HG03103 (cell line): ENCODE data around the gene EPG5.
A peak's percentile ranks its signal among the peaks of the same experiment; 100 is the strongest.

Source experiments
- ATAC-seq: cut with Tn5 transposase; IDR thresholded peaks from one replicate; pipeline ENCODE4 v1.9.1; 2021; ENCODE audit warnings: low read depth; ENCODE audit not compliant: unreplicated experiment

EPG5 gene

DNA sequence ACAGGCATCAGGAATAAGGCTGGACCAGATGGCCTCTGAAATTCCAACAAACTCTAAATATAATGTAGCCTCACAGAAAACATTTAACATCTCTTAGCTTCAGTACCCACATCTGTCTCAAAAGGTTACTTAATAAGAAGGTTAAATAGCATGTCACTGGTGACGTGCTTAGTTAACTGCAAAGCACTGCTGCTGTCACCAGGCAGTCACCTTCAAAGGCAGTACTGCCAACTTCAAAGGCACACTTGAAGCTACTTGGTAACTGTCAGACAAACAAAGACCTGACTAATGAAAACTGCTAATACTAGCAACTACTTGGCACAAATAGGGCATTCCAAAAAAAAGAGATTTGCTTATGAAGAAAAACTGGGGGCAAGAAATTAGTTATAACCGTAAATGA, 36.2 kb downstream of the EPG5 start:
- ATAC-seq, result no peak

DNA sequence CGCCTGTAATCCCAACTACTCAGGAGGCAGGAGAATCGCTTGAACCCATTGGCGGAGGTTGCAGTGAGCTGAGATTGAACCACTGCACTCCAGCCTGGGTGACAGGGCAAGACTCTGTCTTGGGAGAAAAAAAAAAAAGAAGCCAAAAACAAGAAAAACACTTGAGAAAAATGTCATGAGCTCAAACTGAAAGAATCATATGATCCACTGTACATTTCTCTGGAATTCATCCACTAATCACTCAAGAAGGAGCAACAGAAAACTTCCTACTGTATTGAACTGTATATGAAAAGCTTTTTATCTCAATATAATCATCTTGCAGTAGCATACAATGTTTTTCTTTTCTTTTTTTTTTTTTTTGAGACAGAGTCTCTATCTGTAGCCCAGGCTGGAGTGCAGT, 40.4 kb downstream of the EPG5 start:
- no peak for ATAC-seq

DNA sequence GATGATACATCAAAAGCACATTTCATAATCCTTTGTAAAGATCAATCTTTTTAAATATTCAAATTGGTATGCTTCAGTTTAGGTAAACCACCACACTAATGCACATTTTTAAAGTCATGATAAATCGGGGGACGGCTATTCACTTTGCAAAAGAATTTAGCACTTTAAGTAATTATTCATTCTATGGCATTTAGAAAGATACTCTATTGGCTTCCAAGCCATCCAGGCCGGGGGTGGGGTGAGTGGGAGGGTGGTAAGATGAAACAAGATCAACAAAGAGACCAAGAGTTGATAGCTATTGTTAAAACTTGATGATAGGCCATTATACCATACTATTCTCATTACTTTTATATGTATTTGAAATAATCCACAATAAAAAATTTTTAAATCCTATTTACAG, 41.0 kb downstream of the EPG5 start:
- ATAC-seq, result no peak

DNA sequence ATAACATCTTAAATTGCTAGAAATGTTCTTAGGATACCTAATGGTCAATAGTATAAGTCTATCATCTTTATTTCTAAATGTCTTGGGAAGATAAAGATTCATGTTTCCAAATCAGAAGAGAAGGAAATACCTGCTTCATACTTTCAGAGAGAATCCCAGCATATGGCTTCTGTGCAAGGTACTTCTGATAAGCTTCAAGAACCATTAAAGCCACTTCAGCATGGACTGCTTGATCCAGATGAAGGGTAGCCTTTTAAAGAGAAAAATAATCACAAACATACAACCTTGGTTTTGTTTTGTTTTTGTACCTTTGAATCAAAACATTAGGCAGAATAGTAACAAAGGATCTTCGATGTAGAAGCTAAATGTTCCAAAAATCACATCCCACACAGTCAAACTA, 44.0 kb downstream of the EPG5 start:
- no peak for ATAC-seq

DNA sequence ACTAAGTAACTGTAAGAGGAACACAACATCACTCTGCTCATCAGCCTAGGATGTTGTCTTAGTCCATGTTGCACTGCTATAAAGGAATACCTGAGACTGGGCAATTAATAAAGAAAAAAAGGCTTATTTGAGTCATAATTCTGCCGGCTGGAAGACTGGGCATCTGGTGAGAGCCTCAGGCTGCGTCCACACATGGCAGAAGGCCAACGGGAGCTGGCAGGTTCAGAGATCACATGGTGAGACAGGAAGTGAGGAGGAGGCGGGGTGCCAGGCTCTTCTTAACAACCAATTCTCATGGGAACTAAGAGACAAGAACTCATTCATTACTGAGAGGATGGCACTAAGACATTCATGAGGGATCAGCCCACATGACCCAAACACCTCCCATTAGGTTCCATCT, 46.8 kb downstream of the EPG5 start:
- no peak for ATAC-seq

DNA sequence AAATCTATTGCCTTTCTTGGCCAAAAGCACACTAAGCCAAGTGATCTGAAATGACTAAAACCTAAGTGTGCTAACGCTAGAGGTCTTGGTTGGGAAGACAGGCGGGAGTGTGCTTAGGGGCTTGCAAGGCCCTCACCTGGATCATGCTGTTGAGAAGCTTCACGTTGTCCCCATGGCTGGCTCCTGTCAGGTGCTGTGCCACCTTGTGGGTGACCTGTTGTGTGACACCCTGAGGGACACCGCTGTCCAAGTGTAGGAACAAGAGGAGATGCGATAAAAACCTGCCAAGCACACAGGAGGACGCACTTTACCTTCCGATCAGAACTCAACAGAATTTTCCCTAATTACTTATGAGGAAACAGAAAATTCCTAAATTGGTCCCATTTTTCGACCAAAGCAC, 50.8 kb downstream of the EPG5 start:
- no peak for ATAC-seq

DNA sequence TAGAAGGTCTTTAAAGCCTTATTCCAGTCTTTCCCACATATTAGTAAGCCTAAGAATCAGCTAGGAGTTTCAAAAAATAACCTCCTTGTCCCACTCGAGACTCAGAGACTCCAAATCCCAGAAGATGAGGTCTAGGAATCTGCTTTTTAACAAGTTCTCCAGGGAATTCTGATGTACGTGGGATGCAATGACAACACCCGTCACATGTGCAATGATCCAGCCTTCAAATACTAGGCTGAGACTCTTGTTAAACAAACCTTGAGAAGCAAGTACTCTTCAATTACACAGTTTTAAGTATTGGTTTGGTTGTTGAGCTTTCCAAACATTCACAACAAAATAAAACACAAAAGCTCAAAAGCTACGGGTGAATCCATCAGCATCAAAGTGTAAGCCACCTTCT, 53.9 kb downstream of the EPG5 start:
- ATAC-seq, result no peak

DNA sequence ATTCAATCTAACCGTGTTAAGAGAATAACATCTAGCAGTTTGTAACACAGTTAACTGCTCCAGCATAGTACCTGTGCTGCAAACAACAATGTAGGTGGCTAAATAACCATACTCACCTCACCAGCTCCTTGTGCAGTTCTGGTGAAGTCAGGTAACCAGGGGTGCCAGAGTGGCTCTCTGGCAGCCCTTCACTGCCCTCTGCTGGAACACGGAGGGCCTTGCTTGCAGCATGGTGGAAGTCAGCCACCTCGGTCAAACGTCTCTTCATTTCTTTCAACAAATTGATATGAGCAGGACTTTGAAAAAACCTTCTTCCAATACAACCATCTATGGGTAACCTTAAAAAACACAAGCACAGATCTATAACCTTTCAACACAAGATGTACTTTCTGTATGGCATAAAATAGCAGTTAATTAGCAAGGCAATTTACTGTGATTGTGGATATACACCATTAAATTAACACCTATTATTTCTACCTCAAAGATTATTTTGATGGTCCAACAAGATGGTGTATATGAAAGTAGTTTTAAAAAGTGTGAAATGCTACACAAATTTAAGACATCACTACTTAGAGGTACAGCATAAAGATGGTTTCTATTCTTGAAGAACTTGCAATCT, 56.6 kb downstream of the EPG5 start:
- no peak for ATAC-seq

DNA sequence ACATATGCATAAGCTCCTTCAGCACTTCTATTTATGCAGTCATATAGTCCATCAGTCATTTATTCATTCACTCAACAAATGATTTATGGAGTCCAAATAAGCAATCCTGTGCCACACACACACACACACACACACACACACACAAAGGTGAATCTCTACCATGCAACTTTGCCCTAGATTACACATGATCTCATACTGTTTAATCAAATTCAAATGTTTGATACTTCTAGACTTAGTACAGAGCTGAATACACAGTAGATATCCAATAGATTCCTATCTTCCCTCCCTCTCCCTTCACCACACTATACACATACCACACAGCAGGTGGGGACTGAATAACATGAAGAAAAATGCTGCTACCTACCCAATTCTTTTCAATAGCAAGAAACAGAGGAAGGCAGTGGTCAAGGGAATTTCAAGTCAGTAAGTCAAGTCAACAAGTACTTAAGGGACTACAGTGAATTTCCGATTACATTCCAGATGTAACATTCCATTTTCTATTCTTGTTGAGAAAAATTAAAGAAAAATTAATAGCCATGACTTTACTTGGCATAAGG, 65.4 kb downstream of the EPG5 start:
- ATAC-seq, result no peak

DNA sequence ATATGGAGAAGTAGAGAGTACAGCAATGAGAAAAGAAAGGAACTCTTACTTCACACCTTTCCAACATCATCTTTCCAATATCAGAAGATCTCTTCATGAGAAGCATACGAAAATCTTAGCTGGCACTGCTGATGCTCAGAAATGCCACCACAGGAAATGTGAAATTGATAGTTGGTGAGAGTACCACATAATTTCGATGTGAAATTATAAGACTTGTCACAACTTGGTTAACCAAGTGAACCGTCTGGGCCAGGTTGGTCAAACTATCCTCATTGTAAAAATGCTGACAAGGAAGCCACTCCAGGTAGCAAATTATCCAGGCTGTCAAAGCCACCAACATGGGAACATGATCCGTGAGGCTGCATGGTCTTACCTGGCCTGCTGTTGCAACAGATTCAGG, 66.5 kb downstream of the EPG5 start:
- ATAC-seq, result no peak

DNA sequence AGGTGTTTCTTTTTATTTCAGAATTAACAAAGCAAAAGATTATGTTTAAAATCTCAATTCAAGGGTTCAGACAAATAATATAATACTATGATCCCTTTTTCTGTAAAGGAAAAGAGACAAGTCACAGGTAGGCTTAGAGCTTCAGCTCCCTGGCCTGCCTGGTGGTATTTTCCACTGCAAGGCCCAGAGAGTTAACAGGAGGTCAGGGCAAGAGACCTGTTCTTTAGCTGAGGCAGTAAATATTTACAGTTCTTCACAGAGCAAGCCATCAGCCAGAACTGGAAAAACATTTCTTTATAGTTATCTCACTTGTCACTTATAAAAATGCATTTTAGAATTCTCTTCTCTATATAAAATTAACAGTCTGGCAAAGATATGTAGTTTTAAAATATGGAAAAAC, 70.1 kb downstream of the EPG5 start:
- no peak for ATAC-seq

DNA sequence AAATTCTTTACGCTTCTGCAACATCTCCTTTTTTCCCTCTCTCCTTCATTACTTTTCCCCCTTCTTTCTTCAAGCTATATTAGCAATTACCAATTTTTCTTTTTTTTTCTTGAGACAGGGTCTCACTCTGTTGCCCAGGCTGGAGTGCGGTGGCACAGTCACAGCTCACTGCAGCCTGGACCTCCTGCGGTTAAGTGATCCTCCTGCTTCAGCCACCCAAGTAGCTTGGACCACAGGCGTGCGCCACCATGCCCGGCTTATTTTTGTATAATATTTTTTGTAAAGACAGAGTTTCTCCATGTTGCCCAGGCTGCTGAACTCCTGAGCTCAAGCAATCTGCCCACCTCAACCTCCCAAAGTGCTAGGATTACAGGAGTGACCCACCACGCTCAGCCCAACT, 70.7 kb downstream of the EPG5 start:
- no peak for ATAC-seq

DNA sequence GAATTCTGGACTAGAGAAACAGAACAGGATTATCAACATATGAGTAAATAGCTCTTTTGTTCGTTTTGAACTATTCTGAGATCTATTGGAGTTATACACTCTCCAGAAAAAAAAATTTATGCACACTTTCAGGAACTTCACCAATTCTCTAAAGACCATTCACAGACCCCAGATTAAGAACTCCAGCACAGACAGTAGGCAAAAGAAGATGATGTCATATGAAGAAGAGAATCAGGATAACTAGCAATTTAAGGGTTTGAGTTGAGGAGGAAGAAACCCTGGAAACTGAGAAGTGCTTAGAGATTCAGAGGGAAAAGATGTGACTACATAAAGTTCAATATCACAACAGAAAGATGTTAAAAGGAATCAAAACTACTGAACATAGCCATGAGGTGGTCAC, 71.8 kb downstream of the EPG5 start:
- no peak for ATAC-seq

DNA sequence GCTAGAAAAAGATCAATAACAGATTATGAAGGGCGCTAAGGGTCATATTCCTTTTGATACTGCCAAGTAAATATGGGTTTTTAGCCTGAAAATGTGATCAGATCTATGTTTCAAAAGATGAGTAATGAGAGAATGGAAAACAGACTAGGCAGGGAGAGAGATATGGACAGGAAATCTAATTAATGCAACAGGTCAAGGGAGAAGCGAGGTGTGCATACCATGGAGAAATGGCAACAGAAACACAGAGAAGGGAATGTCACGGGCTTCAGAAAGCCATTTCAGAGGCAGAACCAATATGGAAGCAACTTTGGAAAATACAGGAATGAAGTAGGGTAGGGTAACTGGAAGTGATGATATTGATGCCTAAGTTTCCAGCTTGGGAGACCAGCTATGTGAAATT, 72.3 kb downstream of the EPG5 start:
- ATAC-seq, result no peak

DNA sequence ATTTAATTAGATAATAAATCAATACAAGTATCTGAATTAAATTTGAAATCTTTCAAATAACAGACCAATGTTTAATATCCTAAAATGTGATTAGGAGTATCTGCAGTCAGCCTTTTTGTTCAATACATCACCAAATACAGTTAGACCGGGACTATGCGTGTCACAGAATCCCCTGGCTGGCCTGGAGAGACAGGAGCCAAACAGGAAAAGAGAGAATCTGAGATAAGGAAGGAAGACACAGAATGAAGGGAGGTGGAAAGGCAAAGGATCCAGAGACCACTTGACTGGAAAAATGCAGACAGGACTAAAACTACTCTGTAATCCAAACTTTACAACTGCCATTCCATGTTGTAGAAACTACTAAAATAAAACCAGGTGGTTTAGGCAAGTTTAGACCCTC, 75.3 kb downstream of the EPG5 start:
- ATAC-seq, result no peak

DNA sequence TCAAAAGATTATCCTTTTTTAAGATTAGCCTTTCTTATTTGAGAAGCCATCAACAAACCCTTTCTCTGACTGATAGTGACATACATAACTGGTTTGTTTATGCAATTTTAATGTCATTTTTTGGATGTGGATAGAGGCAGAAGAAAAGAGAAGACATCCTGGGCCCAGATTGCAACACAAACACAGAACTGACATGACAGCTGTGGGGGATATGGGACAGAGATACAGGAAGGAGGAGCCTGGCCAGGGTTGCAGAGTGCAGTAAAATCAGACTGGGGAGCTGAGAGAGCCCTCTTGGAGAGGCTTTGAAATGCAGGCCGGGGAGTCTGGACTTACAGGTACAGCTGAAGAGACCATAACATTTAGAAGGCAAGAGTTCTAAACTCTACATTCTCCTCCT, 76.5 kb downstream of the EPG5 start:
- ATAC-seq, result no peak

DNA sequence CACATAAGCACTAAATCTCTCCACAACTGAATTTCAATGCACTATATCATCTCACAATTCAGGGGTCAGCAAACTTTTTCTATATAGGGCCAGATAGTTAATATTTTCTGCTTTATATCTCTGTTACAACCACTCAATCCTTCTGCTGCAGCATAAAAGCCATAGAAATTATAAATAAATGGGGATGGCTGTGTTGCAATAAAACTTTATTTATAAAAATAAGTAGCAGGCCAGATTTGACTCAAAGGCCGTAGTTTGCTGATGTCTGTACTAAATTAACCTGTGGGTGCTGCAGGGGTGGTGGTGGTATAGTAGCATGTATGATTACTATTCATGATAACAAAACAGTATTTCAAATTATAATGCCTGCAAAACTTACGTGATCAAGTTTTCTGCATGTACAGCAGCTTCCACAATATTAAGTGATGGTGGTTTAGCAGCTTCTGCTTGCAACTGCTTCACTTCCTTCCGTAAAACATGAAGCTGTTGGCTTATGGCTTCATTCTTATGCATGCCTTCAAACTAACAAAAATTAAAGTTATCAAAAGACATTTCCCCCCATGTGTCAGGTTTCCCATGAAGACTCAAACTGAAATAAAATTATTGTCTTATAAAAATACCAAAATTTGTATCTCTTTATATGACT, 77.6 kb downstream of the EPG5 start:
- no peak for ATAC-seq

DNA sequence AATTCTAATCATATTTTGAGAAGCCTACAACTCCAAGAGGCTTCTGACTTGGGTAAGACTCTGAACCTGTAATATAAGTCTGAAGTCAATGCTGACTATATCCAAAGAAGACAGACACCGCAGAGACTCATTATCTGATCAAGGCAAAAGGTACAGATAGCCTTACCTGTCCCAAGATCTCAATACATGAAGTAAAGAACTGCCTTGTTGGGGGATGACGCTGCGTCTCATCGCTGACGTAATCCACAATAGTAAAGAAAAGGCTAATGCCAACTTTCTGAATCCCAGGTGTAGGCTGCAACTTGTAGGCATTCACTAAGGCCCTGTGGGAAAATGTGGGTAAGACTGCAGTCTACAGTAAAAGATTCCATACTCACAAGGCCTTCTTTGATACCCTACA, 79.5 kb downstream of the EPG5 start:
- no peak for ATAC-seq

DNA sequence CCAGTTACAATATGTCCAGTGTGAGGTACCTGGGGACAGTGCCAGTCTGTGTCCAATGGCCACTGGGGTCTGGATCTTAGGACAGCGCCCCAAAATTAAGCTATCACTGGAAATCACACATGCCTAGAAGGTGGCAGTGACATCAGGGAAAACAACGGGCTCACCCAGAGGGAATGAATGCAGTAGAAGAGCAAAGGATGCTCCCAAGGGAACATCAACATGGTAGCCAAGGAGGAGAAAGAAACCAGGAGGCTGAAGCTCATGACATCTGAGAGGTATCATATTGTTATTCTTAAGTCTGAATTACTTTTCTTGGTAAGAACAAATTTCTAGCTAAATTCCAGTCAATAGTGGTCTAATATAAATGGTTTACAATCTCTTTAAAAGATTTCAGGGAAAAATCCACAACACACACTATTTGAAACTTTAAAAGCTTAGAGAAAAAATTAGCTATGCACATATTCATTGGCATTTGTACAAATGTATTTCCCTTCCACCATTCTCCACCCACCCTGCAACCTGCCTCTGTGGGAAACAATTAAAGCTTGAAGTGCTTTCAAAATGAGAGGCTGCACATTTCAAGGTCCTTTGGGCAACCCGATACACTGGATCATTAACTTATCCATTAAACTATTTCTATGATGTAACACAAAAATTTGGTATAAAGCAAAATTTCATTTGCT, 86.1 kb downstream of the EPG5 start:
- no peak for ATAC-seq

DNA sequence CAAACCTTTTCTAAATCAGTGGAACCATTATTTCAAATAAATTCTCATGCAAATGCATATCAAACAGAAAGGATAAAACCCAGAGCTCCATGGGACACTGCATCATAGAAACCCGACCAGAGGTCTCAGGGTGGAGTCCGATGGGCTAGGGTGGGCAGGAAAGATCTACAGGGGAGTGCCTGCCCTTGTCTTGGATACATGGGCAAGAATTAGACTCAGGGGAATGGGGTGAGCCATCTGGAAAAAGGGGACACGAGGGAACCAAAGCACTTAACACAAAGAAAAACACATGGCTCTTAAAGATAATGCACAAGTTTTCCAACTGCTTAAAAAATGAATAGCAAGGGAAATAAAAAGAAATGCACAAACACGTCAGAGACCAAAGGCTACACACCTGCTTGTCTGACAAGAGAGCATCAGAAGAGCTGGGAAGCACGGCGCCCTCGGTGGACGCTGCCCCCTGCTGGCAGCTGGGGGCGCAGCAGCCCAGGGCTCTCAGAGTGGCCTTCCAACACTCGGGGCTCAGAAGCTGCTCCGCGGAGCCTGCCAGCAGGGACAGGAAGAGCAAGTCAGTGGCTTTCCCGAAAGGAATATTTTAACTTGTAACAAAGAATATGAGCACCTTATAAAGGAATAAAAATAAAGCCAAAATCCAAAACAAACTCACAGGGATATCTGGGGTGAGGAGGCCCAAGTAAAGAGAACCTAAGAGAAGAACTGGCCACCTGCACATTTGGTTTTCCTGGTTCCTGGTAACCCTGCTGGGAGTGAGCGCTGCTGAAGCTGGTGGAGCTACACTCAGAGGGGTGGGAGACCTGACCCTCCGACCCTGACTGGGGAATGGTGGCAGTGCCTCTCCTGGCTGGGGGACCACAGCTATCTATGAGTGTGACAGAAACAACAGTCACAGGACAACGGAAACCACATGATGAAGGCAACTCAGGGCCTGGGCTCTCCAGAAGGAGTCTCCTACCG, 87.2 kb downstream of the EPG5 start:
- peak; percentile 90 for ATAC-seq

DNA sequence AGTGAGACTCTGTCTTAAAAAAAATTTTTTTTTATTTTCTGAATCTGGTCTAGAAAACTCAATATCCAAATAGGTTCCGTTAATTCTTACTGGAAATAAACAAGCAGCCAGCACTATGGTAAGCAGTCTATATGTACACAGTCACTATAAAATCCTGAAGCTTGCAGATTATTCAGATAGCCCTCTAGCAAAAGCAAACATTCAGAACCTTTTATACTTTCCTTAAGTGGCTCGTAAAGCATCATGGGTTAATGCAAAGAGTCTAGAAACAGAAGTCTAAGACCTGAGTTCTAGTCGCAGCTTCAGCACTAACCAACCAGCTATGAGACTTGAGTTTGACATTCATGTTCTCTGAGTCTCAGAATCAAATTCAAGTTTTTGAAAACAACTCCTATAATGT, 89.7 kb downstream of the EPG5 start:
- no peak for ATAC-seq
